GM23338 (cell line): ENCODE measurements around the gene PPP2R5E. TPM values are rescaled to one million over a fixed set of nuclear protein-coding genes. Genes with fewer than 3 reads are reported as not detected.

Experiments
- ATAC-seq: fragments of 200-7000 bp; cut with Tn5 transposase; 3 replicates; pipeline ENCODE4 v1.9.1; 2020
- DNase-seq: peaks from one replicate; pipeline ENCODE4 v3.0.0-alpha.2; 2015; ENCODE audit warnings: low spot score
- H2AFZ ChIP-seq: fragments of 200-600 bp; sonication (generic); 2 replicates; pipeline ENCODE4 v1.8.0; 2016; ENCODE audit warnings: antibody characterized with exemption, mild to moderate bottlenecking, moderate library complexity
- H3F3A ChIP-seq: fragments of 200-600 bp; sonication (generic); replicated peaks from 2 replicates; pipeline ENCODE4 v1.8.0; 2017; ENCODE audit warnings: antibody characterized with exemption, mixed run types, low read depth
- H3K27ac ChIP-seq: fragments of 200-600 bp; sonication (generic); 2 replicates; pipeline ENCODE4 v1.6.1; 2016; ENCODE audit warnings: low read depth
- H3K27me3 ChIP-seq: fragments of 200-600 bp; sonication (generic); 2 replicates; pipeline ENCODE4 v1.8.0; 2016; ENCODE audit warnings: mild to moderate bottlenecking, mixed run types, moderate library complexity; ENCODE audit not compliant: insufficient read depth
- H3K36me3 ChIP-seq: fragments of 200-600 bp; sonication (generic); 2 replicates; pipeline ENCODE4 v1.8.0; 2016; ENCODE audit warnings: mild to moderate bottlenecking; ENCODE audit not compliant: insufficient read depth
- H3K4me1 ChIP-seq: fragments of 200-600 bp; sonication (generic); 2 replicates; pipeline ENCODE4 v1.8.0; 2016; ENCODE audit warnings: mild to moderate bottlenecking, moderate library complexity; ENCODE audit not compliant: insufficient read depth
- H3K4me2 ChIP-seq: fragments of 200-600 bp; sonication (generic); 2 replicates; pipeline ENCODE4 v1.7.1; 2017; ENCODE audit warnings: mixed run types
- H3K4me3 ChIP-seq: fragments of 200-600 bp; sonication (generic); 2 replicates; pipeline ENCODE4 v1.6.1; 2016; ENCODE audit warnings: mixed run types
- H3K79me2 ChIP-seq: fragments of 200-600 bp; sonication (generic); replicated peaks from 2 replicates; pipeline ENCODE4 v1.8.0; 2017; ENCODE audit warnings: mild to moderate bottlenecking; ENCODE audit not compliant: insufficient read depth
- H3K9me2 ChIP-seq: fragments of 200-600 bp; sonication (generic); 2 replicates; pipeline ENCODE4 v1.8.0; 2017; ENCODE audit not compliant: insufficient read depth
- H4K20me1 ChIP-seq: fragments of 200-600 bp; sonication (generic); replicated peaks from 2 replicates; pipeline ENCODE4 v1.8.0; 2017; ENCODE audit warnings: mild to moderate bottlenecking; ENCODE audit not compliant: insufficient read depth
- H3K27ac Mint-ChIP-seq: 2 replicates; pipeline ENCODE4 v1.8.0; 2020; ENCODE audit warnings: inconsistent platforms, mild to moderate bottlenecking, moderate library complexity, mixed read lengths
- H3K27me3 Mint-ChIP-seq: 3 replicates; pipeline ENCODE4 v1.8.0; 2022; ENCODE audit warnings: low read depth, mild to moderate bottlenecking, moderate library complexity, mixed read lengths, inconsistent platforms; ENCODE audit not compliant: insufficient read depth, poor library complexity
- H3K36me3 Mint-ChIP-seq: 3 replicates; pipeline ENCODE4 v1.8.0; 2021; ENCODE audit warnings: low read depth, mild to moderate bottlenecking, inconsistent platforms, moderate library complexity, mixed read lengths
- H3K4me1 Mint-ChIP-seq: 3 replicates; pipeline ENCODE4 v1.8.0; 2020; ENCODE audit warnings: mild to moderate bottlenecking, inconsistent platforms, mixed read lengths
- H3K4me3 Mint-ChIP-seq: 3 replicates; pipeline ENCODE4 v1.8.0; 2021; ENCODE audit warnings: moderate library complexity, mild to moderate bottlenecking, inconsistent platforms, mixed read lengths
- H3K9me3 Mint-ChIP-seq: 3 replicates; pipeline ENCODE4 v1.8.0; 2020; ENCODE audit warnings: moderate library complexity, mild to moderate bottlenecking, inconsistent platforms, mixed read lengths
- CTCF ChIP-seq, 2 experiments: fragments of 200-600 bp in 1 of 2; sonication (generic) in 1 of 2; conservative IDR thresholded peaks; 2 replicates each; pipeline versions ENCODE4 v1.5.1 to v1.6.1; 2016 to 2017; ENCODE audit warnings: antibody characterized with exemption in 2 of 2, low read depth in 2 of 2, mild to moderate bottlenecking in 2 of 2, moderate library complexity in 1 of 2
- ETS1 ChIP-seq: IDR thresholded peaks from 2 replicates; pipeline ENCODE4 v1.6.1; 2016; ENCODE audit warnings: antibody characterized with exemption
- EZH2 ChIP-seq: fragments of 200-600 bp; sonication (generic); IDR thresholded peaks from one replicate; pipeline ENCODE4 v1.8.0; 2017; ENCODE audit warnings: antibody characterized with exemption, mild to moderate bottlenecking, low read depth; ENCODE audit not compliant: unreplicated experiment
- JUNB ChIP-seq: IDR thresholded peaks from one replicate; pipeline ENCODE4 v1.6.1; 2016; ENCODE audit warnings: antibody characterized with exemption; ENCODE audit not compliant: unreplicated experiment
- NANOG ChIP-seq: IDR thresholded peaks from 2 replicates; pipeline ENCODE4 v1.6.1; 2016; ENCODE audit warnings: antibody characterized with exemption, borderline replicate concordance
- POLR2AphosphoS5 ChIP-seq: IDR thresholded peaks from 2 replicates; pipeline ENCODE4 v1.6.1; 2016; ENCODE audit warnings: antibody characterized with exemption, low read depth
- STAT1 ChIP-seq: IDR thresholded peaks from one replicate; pipeline ENCODE4 v1.6.1; 2016; ENCODE audit warnings: antibody characterized with exemption; ENCODE audit not compliant: unreplicated experiment
- ZNF114 ChIP-seq: fragments of 250-450 bp; sonication (Bioruptor Pico); IDR thresholded peaks from 2 replicates; pipeline ENCODE4 v1.5.0; 2020; ENCODE audit warnings: mild to moderate bottlenecking, moderate library complexity
- ZNF331 ChIP-seq: fragments of 250-450 bp; sonication (Bioruptor Pico); IDR thresholded peaks from 2 replicates; pipeline ENCODE4 v1.5.0; 2020; ENCODE audit warnings: low read depth, mild to moderate bottlenecking, moderate library complexity
- polyA plus RNA-seq: library from polyadenylated mRNA; unstranded; fragments of >200 nt; fragmentation: Nextera tagmentation; extraction: Ambion mirVana; gene quantifications from 2 replicates; pipeline ENCODE4 v1.2.1, GENCODE V29; 2016
- total RNA-seq: library from RNA; depleted of rRNA; stranded (reverse); fragments of >200 nt; shearing (Covaris generic); gene quantifications from 2 replicates; pipeline ENCODE4 v1.2.3, GENCODE V29; 2014

Gene PPP2R5E
- total and polyA plus RNA-seq, 2 experiments from 2014 or later = 40.9 to 45.5 TPM

DNA sequence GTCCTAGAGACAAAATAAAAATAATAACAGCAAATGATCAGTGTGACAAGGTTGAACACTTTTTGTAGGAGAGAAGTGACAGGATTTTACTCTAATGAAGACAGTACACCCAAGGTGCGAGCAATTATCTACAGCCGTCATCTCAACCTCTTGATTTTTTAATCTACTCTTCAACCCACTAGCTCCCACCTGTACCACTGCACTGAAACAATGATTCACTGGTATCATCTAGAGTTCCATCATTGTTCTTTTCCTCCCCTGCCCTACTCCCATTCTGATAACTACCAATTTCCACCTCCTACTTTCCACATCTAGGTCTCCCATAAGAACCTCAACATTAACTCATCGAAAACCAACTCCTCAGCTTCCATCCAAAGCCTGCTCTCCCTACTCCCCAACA, 99.8 kb downstream of the PPP2R5E start (continued):
- TF ChIP-seq NANOG (no peak), CTCF (conservative IDR thresholded peaks at IDR 0.05; ENCODE audit: low read depth in 2 of 2) (no peak), EZH2 (no peak), STAT1 (no peak)

DNA sequence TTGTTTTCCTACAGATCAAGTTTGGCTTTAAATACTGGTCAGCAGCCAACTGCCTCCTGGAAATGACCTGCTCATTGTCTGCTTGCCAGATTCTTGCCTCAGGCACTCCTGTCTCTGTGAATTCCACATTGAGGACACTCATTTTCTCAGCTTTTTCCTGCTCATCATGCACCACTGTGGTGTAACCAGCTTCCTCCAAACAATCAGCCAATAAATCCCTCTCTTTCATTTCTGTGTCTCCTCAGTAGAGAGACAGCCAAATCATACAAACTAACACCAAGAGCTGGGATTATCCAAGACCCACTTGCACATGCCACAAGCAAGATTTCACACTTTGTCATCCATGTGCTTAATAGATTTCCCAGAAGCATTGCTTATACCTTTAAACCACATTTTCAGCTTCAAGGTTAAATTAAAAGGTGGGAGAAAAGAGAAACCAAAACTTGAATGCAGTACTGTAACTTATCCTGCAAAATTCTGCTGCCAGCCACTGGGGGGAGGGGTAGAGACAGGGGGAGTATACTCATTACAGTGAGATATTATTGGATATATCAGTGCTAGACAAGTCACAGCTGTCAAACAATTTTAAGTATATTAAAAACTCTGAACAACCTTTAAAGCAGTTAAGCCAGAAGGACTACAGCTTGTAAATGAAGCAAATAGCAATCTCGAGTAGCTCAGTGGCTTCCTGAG, 105.0 kb downstream of the PPP2R5E start:
- peaks cover 5% of the 10 kb centered on the region; the same call in 2 of the 3 replicates for H3K36me3 Mint-ChIP-seq

More for the DNA sequence above, 105.0 kb downstream of the PPP2R5E start:
- H3K4me1 ChIP-seq = peaks cover 45% of the 10 kb centered on the region
- peaks cover 24% of the 10 kb centered on the region for H4K20me1 ChIP-seq
- Mint-ChIP-seq H3K27ac (peak overlapping the region; percentile 4), H3K9me3 (no peaks in the 10 kb centered on the region), H3K4me1 (peaks cover 45% of the 10 kb centered on the region), H3K4me3 (no peak overlapping the region), H3K27me3 (peaks cover 2% of the 10 kb centered on the region)
- H3K27ac ChIP-seq = no peak overlapping the region
- ATAC-seq = no peak; the same call in 2 of the 3 replicates
- no peak overlapping the region for H2AFZ ChIP-seq
- no peaks in the 10 kb centered on the region for H3K9me2 ChIP-seq
- H3K79me2 ChIP-seq = peaks cover 86% of the 10 kb centered on the region
- H3K4me3 ChIP-seq = no peak overlapping the region
- peak overlapping the region; percentile 40 for H3K4me2 ChIP-seq
- no peaks in the 10 kb centered on the region for H3F3A ChIP-seq
- H3K27me3 ChIP-seq = no peaks in the 10 kb centered on the region
- TF ChIP-seq POLR2AphosphoS5 (no peak), CTCF (conservative IDR thresholded peaks at IDR 0.05; ENCODE audit: low read depth in 2 of 2) (peak; percentile 28 to 34), JUNB (no peak), ZNF114 (CRISPR knock-in tag) (no peak), ETS1 (no peak), ZNF331 (CRISPR knock-in tag) (no peak)
- no peaks in the 10 kb centered on the region for H3K36me3 ChIP-seq
- DNase-seq = peak; percentile 36
